SK-N-SH (cell line): ENCODE results near the gene SMAP1. TPM values are rescaled to one million over a fixed set of nuclear protein-coding genes. Genes with fewer than 3 reads are reported as not detected.

Experiments used
- CTCF ChIA-PET: fragments of 300-600, 350-600 bp; formaldehyde crosslinking; extraction: SDS; loops from one replicate; lab custom pipeline; 2021; lab: Yijun Ruan, JAX
- POLR2A ChIA-PET: fragments of 350-600 bp; sonication (Branson Sonifier 250); formaldehyde crosslinking; extraction: SDS; loops from one replicate; lab custom pipeline; 2020; ENCODE audit warnings: antibody characterized with exemption, inconsistent platforms; lab: Yijun Ruan, JAX
- DNase-seq: peaks from one replicate; pipeline ENCODE4 v3.0.0; 2012
- H2AFZ ChIP-seq: fragments of 200-600 bp; sonication (generic); 2 replicates; pipeline ENCODE4 v1.8.1; 2016; ENCODE audit warnings: antibody characterized with exemption, mild to moderate bottlenecking, low read depth
- H3F3A ChIP-seq: fragments of 200-600 bp; sonication (generic); replicated peaks from 2 replicates; pipeline ENCODE3; 2016; ENCODE audit warnings: antibody characterized with exemption, mild to moderate bottlenecking; ENCODE audit not compliant: insufficient read depth
- H3K27ac ChIP-seq, 2 experiments: fragments of 200-500 bp in 1 of 2; fragments of 200-600 bp in 1 of 2; sonication (Bioruptor generic) in 1 of 2; sonication (generic), shearing (Covaris generic) in 1 of 2; 2 replicates each; pipeline versions ENCODE4 v1.5.1 to v1.6.1; 2014 to 2016; ENCODE audit warnings: low read depth in 2 of 2, inconsistent platforms in 1 of 2, low read length in 1 of 2, mild to moderate bottlenecking in 1 of 2, mixed read lengths in 1 of 2
- H3K27me3 ChIP-seq: fragments of 200-600 bp; sonication (generic), shearing (Covaris generic); 2 replicates; pipeline ENCODE4 v1.6.1; 2016; ENCODE audit warnings: mixed run types; ENCODE audit not compliant: insufficient read depth
- H3K36me3 ChIP-seq, 2 experiments: fragments of 200-500 bp in 1 of 2; fragments of 200-600 bp in 1 of 2; sonication (Bioruptor generic) in 1 of 2; sonication (generic) in 1 of 2; replicated peaks in 1 of 2; 2 replicates each; pipeline versions ENCODE3 to v1.5.1; 2014 to 2016; ENCODE audit warnings: low read length in 1 of 2, mild to moderate bottlenecking in 1 of 2; ENCODE audit not compliant: insufficient read depth in 2 of 2, control insufficient read depth in 1 of 2
- H3K4me1 ChIP-seq, 2 experiments: fragments of 200-500 bp in 1 of 2; fragments of 200-600 bp in 1 of 2; sonication (Bioruptor generic) in 1 of 2; sonication (generic), shearing (Covaris generic) in 1 of 2; 2 replicates each; pipeline versions ENCODE4 v1.5.1 to v1.6.1; 2014 to 2016; ENCODE audit warnings: low read depth in 1 of 2, low read length in 1 of 2, mixed run types in 1 of 2; ENCODE audit not compliant: insufficient read depth in 2 of 2, control insufficient read depth in 1 of 2
- H3K4me2 ChIP-seq: fragments of 200-600 bp; sonication (generic), shearing (Covaris generic); 2 replicates; pipeline ENCODE4 v1.6.1; 2017; ENCODE audit warnings: mixed run types
- H3K4me3 ChIP-seq, 2 experiments: fragments of 200-500 bp in 1 of 2; fragments of 200-600 bp in 1 of 2; sonication (Bioruptor generic) in 1 of 2; sonication (generic), shearing (Covaris generic) in 1 of 2; 2 replicates each; pipeline versions ENCODE4 v1.5.1 to v1.8.1; 2014 to 2016; ENCODE audit warnings: low read depth in 2 of 2, inconsistent platforms in 1 of 2, low read length in 1 of 2, mild to moderate bottlenecking in 1 of 2, mixed read lengths in 1 of 2, moderate library complexity in 1 of 2
- H3K79me2 ChIP-seq: fragments of 200-600 bp; sonication (generic); 2 replicates; pipeline ENCODE4 v1.8.1; 2017; ENCODE audit warnings: mild to moderate bottlenecking; ENCODE audit not compliant: insufficient read depth
- H3K9ac ChIP-seq: fragments of 200-600 bp; sonication (generic); 2 replicates; pipeline ENCODE4 v1.6.1; 2017; ENCODE audit warnings: mixed run types
- H3K9me2 ChIP-seq: fragments of 200-600 bp; sonication (generic); 2 replicates; pipeline ENCODE4 v1.6.1; 2017; ENCODE audit warnings: mixed run types
- H3K9me3 ChIP-seq: fragments of 200-600 bp; sonication (generic); 2 replicates; pipeline ENCODE4 v1.6.1; 2017; ENCODE audit warnings: mixed run types, mild to moderate bottlenecking, moderate library complexity
- H4K20me1 ChIP-seq: fragments of 200-600 bp; sonication (generic); 2 replicates; pipeline ENCODE4 v1.6.1; 2017; ENCODE audit warnings: mild to moderate bottlenecking, mixed run types; ENCODE audit not compliant: insufficient read depth
- CHD2 ChIP-seq: fragments of 150-350 bp; IDR thresholded peaks from 2 replicates; pipeline ENCODE4 v1.6.1; 2018; ENCODE audit warnings: low read length; ENCODE audit not compliant: partially characterized antibody
- GABPA ChIP-seq: IDR thresholded peaks from 2 replicates; pipeline ENCODE4 v1.4.0; 2012; ENCODE audit warnings: low read depth, mild to moderate bottlenecking
- GATA2 ChIP-seq: sonication (generic); formaldehyde crosslinking; IDR thresholded peaks from 2 replicates; pipeline ENCODE4 v1.5.0; 2020; ENCODE audit warnings: mild to moderate bottlenecking, missing genetic modification reagents
- MEF2A ChIP-seq: IDR thresholded peaks from 2 replicates; pipeline ENCODE4 v1.4.0; 2012; ENCODE audit warnings: low read depth, borderline replicate concordance
- MXI1 ChIP-seq: IDR thresholded peaks from 2 replicates; pipeline ENCODE4 v1.6.1; 2012; ENCODE audit warnings: mild to moderate bottlenecking, low read depth, low read length, improper control_type of control experiment
- NFIC ChIP-seq: IDR thresholded peaks from 2 replicates; pipeline ENCODE4 v1.4.0; 2012; ENCODE audit warnings: borderline replicate concordance
- NRF1 ChIP-seq: IDR thresholded peaks from 2 replicates; pipeline ENCODE4 v1.6.1; 2012; ENCODE audit warnings: low read depth, mild to moderate bottlenecking, low read length
- POLR2AphosphoS5 ChIP-seq: IDR thresholded peaks from 2 replicates; pipeline ENCODE4 v1.6.1; 2012; ENCODE audit warnings: low read depth, low read length
- RCOR1 ChIP-seq: fragments of 150-350 bp; IDR thresholded peaks from 2 replicates; pipeline ENCODE4 v1.6.1; 2017; ENCODE audit warnings: antibody characterized with exemption, low read length
- RFX5 ChIP-seq: IDR thresholded peaks from 2 replicates; pipeline ENCODE4 v1.6.1; 2012; ENCODE audit warnings: mild to moderate bottlenecking, improper control_type of control experiment, low read length
- SMC3 ChIP-seq: IDR thresholded peaks from 2 replicates; pipeline ENCODE4 v1.6.1; 2012; ENCODE audit warnings: low read depth, low read length, improper control_type of control experiment
- WGBS: methylation state at CpG from one replicate; pipeline ENCODE4 v1.1.6; 2017; ENCODE audit warnings: low lambda C conversion rate; 5-methylcytosine and 5-hydroxymethylcytosine counted together
- polyA plus RNA-seq, 3 experiments: library from polyadenylated mRNA; depleted of rRNA; stranded (reverse); fragments of >200 nt; gene quantifications; 2 replicates each; pipeline ENCODE4 v1.2.3, GENCODE V29; 2012
- TF ChIP-seq, protein P1 (sequence below): fragments of 150-350 bp; IDR thresholded peaks from 2 replicates; pipeline ENCODE4 v1.6.1; 2016; ENCODE audit warnings: mild to moderate bottlenecking, low read depth, low read length
- TF ChIP-seq, protein P2 (sequence below): IDR thresholded peaks from 2 replicates; pipeline ENCODE4; 2012
- TF ChIP-seq, protein P3 (sequence below): IDR thresholded peaks from 2 replicates; pipeline ENCODE4 v1.6.1; 2012; ENCODE audit warnings: mild to moderate bottlenecking, low read depth, low read length, moderate library complexity
- TF ChIP-seq, protein P4 (sequence below): IDR thresholded peaks from 2 replicates; pipeline ENCODE4 v1.4.0; 2012; ENCODE audit warnings: low read depth, borderline replicate concordance
- TF ChIP-seq, protein P5 (sequence below): fragments of 150-350 bp; IDR thresholded peaks from 2 replicates; pipeline ENCODE4 v1.6.1; 2017; ENCODE audit warnings: antibody characterized with exemption, low read length, low read depth, borderline replicate concordance

Gene SMAP1
- polyA plus RNA-seq, 1 of the 3 experiments (the other 2 are of a cell fraction), result 12.6 TPM

DNA sequence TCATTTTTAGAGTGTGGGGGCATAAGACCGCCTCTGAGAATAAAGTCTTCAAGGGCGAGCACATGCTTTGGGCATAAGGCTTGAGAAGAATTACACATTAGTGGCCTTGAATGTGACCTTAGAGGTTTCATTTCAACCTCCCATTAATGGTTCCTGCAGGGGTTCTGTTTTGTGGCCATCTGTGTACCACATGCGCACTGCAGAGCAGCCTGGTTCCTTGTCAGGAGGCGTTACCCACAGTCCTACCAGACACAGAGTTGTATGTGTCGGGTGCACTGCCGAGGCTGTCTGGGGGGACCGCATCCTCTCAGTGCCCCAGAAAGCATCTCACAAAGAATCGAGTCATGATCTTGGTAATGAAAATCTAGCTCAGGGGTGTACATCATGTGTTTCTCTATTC lies 173.4 kb downstream of the SMAP1 start:
- no peak overlapping the region for H3K4me3 ChIP-seq
- ChIA-PET CTCF (no interaction called here), POLR2A (no interaction called here)
- no peaks in the 10 kb centered on the region for H3K79me2 ChIP-seq
- no peaks in the 10 kb centered on the region for H3F3A ChIP-seq
- no peaks in the 10 kb centered on the region for H3K27me3 ChIP-seq
- peaks cover 0 to 9% of the 10 kb centered on the region in 2 experiments; a peak in 2 of 4 replicates for H3K4me1 ChIP-seq
- TF ChIP-seq RCOR1 (peak; percentile 24; the same call in 1 of the 2 replicates), MEF2A (no peak), NFIC (no peak), CHD2 (peak; percentile 64), SMC3 (no peak)
- H3K27ac ChIP-seq, result peak overlapping the region in 1 of 2 experiments; percentile 39; a peak in 2 of 4 replicates
- H4K20me1 ChIP-seq, result no peaks in the 10 kb centered on the region
- H3K9me3 ChIP-seq, result no peaks in the 10 kb centered on the region
- H3K9me2 ChIP-seq, result no peaks in the 10 kb centered on the region
- no peak overlapping the region for H3K4me2 ChIP-seq
- 83% methylated on average over 7 of the region's 8 CpGs for WGBS
- peak; percentile 47 for DNase-seq
- H3K36me3 ChIP-seq, result peaks cover 0 to 2% of the 10 kb centered on the region in 2 experiments
- no peak overlapping the region for H3K9ac ChIP-seq
- no peak overlapping the region for H2AFZ ChIP-seq

DNA sequence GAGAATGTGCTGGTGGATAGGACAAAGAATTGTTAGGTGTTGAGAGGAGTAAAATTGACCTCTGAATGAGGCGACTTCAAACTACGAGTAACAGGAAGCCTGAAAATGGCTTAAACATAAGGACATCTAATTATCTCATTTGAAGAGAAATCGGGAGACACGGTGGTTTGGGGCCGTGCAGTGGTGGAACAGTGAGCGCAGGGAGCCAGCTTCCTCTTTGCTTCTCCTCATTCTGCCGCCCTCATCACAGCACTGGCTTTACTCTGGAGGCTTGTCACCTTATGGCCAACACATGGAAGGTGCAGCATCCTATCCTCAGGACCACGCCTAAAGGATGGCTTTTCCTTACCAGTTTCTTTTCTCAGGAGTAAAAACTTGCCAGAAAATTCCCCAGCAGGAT lies 174.9 kb downstream of the SMAP1 start:
- H4K20me1 ChIP-seq, result no peaks in the 10 kb centered on the region
- no peaks in the 10 kb centered on the region for H3K36me3 ChIP-seq
- DNase-seq, result no peak
- H3K27ac ChIP-seq, result no peak overlapping the region
- no peak overlapping the region for H3K9ac ChIP-seq
- H3K4me2 ChIP-seq, result no peak overlapping the region
- H3F3A ChIP-seq, result no peaks in the 10 kb centered on the region
- H3K4me3 ChIP-seq, result no peak overlapping the region
- H2AFZ ChIP-seq, result no peak overlapping the region
- peaks cover 0 to 9% of the 10 kb centered on the region in 2 experiments; a peak in 2 of 4 replicates for H3K4me1 ChIP-seq
- no peaks in the 10 kb centered on the region for H3K27me3 ChIP-seq
- WGBS, result 93% methylated on average over 8 of the region's 8 CpGs
- ChIA-PET POLR2A (no interaction called here), CTCF (interaction anchor here (1.4 to 1.7 kb wide), 2 partner anchors 112 to 156 kb away, joined by 3 to 5 read pairs; no protein-coding TSS in a partner anchor)
- H3K9me2 ChIP-seq, result no peaks in the 10 kb centered on the region
- H3K79me2 ChIP-seq, result no peaks in the 10 kb centered on the region
- H3K9me3 ChIP-seq, result no peaks in the 10 kb centered on the region
- TF ChIP-seq POLR2AphosphoS5 (no peak), GABPA (no peak), RFX5 (no peak), MXI1 (no peak), NRF1 (no peak), GATA2 (CRISPR knock-in tag) (no peak), SMC3 (no peak)
- TF ChIP-seq, protein P1, sequence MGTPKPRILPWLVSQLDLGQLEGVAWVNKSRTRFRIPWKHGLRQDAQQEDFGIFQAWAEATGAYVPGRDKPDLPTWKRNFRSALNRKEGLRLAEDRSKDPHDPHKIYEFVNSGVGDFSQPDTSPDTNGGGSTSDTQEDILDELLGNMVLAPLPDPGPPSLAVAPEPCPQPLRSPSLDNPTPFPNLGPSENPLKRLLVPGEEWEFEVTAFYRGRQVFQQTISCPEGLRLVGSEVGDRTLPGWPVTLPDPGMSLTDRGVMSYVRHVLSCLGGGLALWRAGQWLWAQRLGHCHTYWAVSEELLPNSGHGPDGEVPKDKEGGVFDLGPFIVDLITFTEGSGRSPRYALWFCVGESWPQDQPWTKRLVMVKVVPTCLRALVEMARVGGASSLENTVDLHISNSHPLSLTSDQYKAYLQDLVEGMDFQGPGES, result no peak
- TF ChIP-seq, protein P2, sequence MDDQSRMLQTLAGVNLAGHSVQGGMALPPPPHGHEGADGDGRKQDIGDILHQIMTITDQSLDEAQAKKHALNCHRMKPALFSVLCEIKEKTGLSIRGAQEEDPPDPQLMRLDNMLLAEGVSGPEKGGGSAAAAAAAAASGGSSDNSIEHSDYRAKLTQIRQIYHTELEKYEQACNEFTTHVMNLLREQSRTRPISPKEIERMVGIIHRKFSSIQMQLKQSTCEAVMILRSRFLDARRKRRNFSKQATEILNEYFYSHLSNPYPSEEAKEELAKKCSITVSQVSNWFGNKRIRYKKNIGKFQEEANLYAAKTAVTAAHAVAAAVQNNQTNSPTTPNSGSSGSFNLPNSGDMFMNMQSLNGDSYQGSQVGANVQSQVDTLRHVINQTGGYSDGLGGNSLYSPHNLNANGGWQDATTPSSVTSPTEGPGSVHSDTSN, result no peak
- TF ChIP-seq, protein P3, sequence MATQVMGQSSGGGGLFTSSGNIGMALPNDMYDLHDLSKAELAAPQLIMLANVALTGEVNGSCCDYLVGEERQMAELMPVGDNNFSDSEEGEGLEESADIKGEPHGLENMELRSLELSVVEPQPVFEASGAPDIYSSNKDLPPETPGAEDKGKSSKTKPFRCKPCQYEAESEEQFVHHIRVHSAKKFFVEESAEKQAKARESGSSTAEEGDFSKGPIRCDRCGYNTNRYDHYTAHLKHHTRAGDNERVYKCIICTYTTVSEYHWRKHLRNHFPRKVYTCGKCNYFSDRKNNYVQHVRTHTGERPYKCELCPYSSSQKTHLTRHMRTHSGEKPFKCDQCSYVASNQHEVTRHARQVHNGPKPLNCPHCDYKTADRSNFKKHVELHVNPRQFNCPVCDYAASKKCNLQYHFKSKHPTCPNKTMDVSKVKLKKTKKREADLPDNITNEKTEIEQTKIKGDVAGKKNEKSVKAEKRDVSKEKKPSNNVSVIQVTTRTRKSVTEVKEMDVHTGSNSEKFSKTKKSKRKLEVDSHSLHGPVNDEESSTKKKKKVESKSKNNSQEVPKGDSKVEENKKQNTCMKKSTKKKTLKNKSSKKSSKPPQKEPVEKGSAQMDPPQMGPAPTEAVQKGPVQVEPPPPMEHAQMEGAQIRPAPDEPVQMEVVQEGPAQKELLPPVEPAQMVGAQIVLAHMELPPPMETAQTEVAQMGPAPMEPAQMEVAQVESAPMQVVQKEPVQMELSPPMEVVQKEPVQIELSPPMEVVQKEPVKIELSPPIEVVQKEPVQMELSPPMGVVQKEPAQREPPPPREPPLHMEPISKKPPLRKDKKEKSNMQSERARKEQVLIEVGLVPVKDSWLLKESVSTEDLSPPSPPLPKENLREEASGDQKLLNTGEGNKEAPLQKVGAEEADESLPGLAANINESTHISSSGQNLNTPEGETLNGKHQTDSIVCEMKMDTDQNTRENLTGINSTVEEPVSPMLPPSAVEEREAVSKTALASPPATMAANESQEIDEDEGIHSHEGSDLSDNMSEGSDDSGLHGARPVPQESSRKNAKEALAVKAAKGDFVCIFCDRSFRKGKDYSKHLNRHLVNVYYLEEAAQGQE, result no peak
- TF ChIP-seq, protein P4, sequence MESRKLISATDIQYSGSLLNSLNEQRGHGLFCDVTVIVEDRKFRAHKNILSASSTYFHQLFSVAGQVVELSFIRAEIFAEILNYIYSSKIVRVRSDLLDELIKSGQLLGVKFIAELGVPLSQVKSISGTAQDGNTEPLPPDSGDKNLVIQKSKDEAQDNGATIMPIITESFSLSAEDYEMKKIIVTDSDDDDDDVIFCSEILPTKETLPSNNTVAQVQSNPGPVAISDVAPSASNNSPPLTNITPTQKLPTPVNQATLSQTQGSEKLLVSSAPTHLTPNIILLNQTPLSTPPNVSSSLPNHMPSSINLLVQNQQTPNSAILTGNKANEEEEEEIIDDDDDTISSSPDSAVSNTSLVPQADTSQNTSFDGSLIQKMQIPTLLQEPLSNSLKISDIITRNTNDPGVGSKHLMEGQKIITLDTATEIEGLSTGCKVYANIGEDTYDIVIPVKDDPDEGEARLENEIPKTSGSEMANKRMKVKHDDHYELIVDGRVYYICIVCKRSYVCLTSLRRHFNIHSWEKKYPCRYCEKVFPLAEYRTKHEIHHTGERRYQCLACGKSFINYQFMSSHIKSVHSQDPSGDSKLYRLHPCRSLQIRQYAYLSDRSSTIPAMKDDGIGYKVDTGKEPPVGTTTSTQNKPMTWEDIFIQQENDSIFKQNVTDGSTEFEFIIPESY, result no peak
- TF ChIP-seq, protein P5, sequence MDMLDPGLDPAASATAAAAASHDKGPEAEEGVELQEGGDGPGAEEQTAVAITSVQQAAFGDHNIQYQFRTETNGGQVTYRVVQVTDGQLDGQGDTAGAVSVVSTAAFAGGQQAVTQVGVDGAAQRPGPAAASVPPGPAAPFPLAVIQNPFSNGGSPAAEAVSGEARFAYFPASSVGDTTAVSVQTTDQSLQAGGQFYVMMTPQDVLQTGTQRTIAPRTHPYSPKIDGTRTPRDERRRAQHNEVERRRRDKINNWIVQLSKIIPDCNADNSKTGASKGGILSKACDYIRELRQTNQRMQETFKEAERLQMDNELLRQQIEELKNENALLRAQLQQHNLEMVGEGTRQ, result no peak
